ENCODE results near the gene BMP7. TPM values are rescaled to one million over a fixed set of nuclear protein-coding genes. Genes with fewer than 3 reads are reported as not detected.

BMP7 gene
- total and polyA plus RNA-seq, 2 of the 13 experiments (the other 11 are each of a cell fraction or from before 2014, with no cell fraction given) = not detected

- TF ChIP-seq LBX2 (CRISPR knock-in tag; IDR thresholded peaks at IDR 0.05; ENCODE audit: borderline replicate concordance) = no peak
- no peak for TF ChIP-seq FOXP4 (CRISPR knock-in tag; IDR thresholded peaks at IDR 0.05)
- no peak for TF ChIP-seq ZNF777 (CRISPR knock-in tag; IDR thresholded peaks at IDR 0.05)
- TF ChIP-seq SP2 (CRISPR knock-in tag; IDR thresholded peaks at IDR 0.05) = no peak
Observed at GRCh38 chr20:57167971-57168701, 98.3 kb downstream of the BMP7 start (continued).

- 49% methylated on average over 8 of the region's 8 CpGs for WGBS (ENCODE audit: low lambda C conversion rate)
- Histone ChIP-seq H3K79me2 (ENCODE audit: insufficient read depth, low read length) (no peaks in the 10 kb centered on the region), H3K4me2 (ENCODE audit: low read depth, low read length) (no peak overlapping the region), H3K27ac (ENCODE audit: extremely low read length, insufficient read depth, low read length) (no peak overlapping the region), H3K9me3 (ENCODE audit: low read length) (no peaks in the 10 kb centered on the region), H3K27me3 (ENCODE audit: control insufficient read depth in 1 of 2, insufficient read depth in 2 of 2, low read length in 2 of 2) (peaks cover 2 to 22% of the 10 kb centered on the region in 2 experiments; a peak in 3 of 5 replicates), H3K4me1 (ENCODE audit: insufficient read depth, low read length) (no peaks in the 10 kb centered on the region), H3K9ac (ENCODE audit: insufficient read depth, low read depth, low read length) (no peak overlapping the region), H3K4me3 (replicated peaks in 1 of 3; ENCODE audit: insufficient read depth in 1 of 3, low read depth in 2 of 3, low read length in 3 of 3) (no peak overlapping the region), H3K36me3 (replicated peaks in 1 of 2; ENCODE audit: control insufficient read depth in 1 of 2, insufficient read depth in 2 of 2, low read length in 2 of 2) (no peaks in the 10 kb centered on the region), H4K20me1 (ENCODE audit: insufficient read depth, low read length) (no peaks in the 10 kb centered on the region), H2AFZ (ENCODE audit: low read length) (no peak overlapping the region)
- TF ChIP-seq CEBPG (CRISPR knock-in tag; IDR thresholded peaks at IDR 0.05) = no peak
- no peak for TF ChIP-seq HNRNPL (IDR thresholded peaks at IDR 0.05; ENCODE audit: low read depth, low read length)
- ChIA-PET POLR2A (no interaction called here), CTCF (ENCODE audit: low intra/inter-chr PET ratio, low total read pairs) (no interaction called here)
- no TSS peak for BruUV-seq (replicated peaks)
- in situ Hi-C loops (cut with HindIII; ENCODE audit: extremely low pct_ligation_motif_present, low pct_unique_long_range_greater_than_20kb) (no loop called here), intact Hi-C loops (cut with micrococcal nuclease; ENCODE audit: unreplicated experiment) (no loop called here)
- no peak for DNase-seq (ENCODE audit: low spot score)
- no peak for ATAC-seq
- FAIRE-seq = no peak
Observed at GRCh38 chr20:57167292-57167655, 99.2 kb downstream of the BMP7 start.
